Measurements from ENCODE around the gene PHLPP1.

The PHLPP1 gene

DNA sequence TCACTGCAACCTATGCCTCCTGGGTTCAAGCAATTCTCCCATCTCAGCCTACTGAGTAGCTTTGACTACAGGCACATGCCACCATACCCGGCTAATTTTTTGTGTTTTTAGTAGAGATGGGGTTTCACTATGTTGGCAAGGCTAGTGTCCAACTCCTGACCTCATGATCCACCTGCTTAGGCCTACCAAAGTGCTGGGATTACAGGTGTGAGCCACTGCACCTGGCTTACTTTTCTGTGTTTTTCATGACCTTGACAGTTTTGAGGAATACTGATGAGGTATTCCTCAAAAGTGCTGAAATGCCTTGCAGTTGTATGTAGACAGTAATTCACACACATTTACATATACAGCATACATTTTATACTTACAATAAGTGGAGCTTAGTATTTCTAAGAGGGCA is 126.1 kb downstream of the PHLPP1 start:
- no peak overlapping the region for H3K4me3 ChIP-seq (ENCODE audit: low read depth, low read length)
- no peak for TF ChIP-seq CTCF (IDR thresholded peaks at IDR 0.05; ENCODE audit: insufficient read depth, low read depth, low read length, missing control alignments)
- DNase-seq (ENCODE audit: low read depth) = no peak

DNA sequence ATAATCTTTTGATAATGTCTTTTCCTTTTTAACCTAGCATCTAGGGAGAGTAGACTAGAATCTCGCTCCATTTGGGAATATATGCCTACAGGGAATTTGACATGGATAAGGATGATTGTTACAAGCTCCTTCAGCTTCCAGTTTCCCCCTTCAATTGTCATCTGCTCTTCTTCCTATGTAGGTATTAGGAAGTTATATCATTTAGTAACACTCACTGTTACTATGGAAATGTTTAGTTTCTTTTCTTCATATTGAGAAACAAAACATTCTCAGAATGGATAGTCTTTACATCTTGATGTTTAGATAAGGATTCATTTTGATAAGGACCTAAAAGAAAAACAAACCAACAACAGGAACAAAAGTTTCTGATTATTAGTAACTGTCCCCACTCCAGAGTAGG is 127.6 kb downstream of the PHLPP1 start:
- no peak for DNase-seq (ENCODE audit: low read depth)
- H3K4me3 ChIP-seq (ENCODE audit: low read depth, low read length) = no peak overlapping the region
- no peak for TF ChIP-seq CTCF (IDR thresholded peaks at IDR 0.05; ENCODE audit: insufficient read depth, low read depth, low read length, missing control alignments)

- no peak for TF ChIP-seq CTCF (IDR thresholded peaks at IDR 0.05; ENCODE audit: insufficient read depth, low read depth, low read length, missing control alignments)
- peak; percentile 42 for DNase-seq (ENCODE audit: low read depth)
- H3K4me3 ChIP-seq (ENCODE audit: low read depth, low read length) = peak overlapping the region; percentile 46
These were observed 129.7 kb downstream of the PHLPP1 start for GRCh38 chr18:62844850-62845643.

DNA sequence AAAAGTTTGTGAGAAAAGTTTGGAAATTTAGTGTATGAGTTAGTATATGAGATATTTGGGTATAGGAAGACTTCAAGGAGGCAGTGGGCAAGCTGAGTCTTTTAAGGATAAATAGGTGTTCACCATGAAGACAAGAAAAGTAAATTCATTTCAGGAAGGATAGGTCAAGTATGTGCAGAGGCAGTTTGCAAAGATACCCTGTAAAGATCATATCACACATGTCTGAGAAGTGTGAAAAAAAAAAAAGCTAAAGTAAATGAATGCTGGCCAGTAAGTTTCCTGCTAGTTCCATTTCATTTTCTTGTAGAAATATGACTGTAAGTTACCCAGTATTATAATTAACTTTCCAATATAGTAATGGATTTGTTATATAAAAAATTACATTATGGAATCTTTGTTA is 131.0 kb downstream of the PHLPP1 start:
- no peak overlapping the region for H3K4me3 ChIP-seq (ENCODE audit: low read depth, low read length)
- TF ChIP-seq CTCF (IDR thresholded peaks at IDR 0.05; ENCODE audit: insufficient read depth, low read depth, low read length, missing control alignments) = no peak
- DNase-seq (ENCODE audit: low read depth) = no peak

DNA sequence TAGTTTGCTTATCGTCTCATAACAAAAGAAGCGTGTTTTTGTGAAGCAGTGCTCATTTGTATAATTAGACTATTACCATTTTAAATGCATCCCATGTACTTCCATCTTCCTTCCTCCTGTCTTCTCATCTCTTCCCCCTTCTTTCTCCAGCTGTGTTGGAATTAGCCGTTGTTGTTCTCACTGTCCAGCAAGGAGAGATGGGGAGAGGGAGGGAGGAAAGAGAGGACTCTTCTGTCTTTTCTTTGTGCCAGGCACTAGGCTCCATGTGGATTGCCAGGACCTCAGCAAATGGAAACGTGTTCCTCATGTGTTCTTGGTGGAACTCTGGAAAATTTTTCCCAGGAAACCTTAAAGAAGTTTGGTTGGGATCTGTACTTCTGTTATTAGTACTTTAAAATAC is 131.7 kb downstream of the PHLPP1 start:
- H3K4me3 ChIP-seq (ENCODE audit: low read depth, low read length) = no peak overlapping the region
- DNase-seq (ENCODE audit: low read depth) = no peak
- TF ChIP-seq CTCF (IDR thresholded peaks at IDR 0.05; ENCODE audit: insufficient read depth, low read depth, low read length, missing control alignments) = no peak

DNA sequence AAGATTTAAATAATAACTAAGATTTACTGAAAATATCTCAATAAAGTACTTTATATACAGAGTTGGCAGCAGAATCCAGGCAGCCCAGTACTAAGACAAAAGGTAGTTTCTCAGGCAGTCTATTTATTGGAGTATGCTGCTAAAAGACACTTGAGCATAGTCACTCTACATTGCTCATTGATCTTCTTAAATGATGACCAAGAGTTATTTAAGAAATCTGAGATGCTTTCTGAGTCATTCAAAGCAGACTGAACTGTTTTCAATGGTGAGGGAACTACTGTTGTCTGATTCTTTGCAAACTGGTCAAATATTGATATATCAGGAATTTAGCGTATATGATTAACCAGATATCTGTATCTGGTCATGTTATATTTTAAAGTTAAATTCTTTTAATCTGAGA is 133.6 kb downstream of the PHLPP1 start:
- H3K4me3 ChIP-seq (ENCODE audit: low read depth, low read length) = no peak overlapping the region
- DNase-seq (ENCODE audit: low read depth) = no peak
- no peak for TF ChIP-seq CTCF (IDR thresholded peaks at IDR 0.05; ENCODE audit: insufficient read depth, low read depth, low read length, missing control alignments)

All from GM12865 (cell line).